Gastrocnemius medialis (tissue), 4 donors: ENCODE results near the gene MARF1. TPM values are rescaled to one million over a fixed set of nuclear protein-coding genes. Genes with fewer than 3 reads are reported as not detected.
"Not testable (repeated sequence)": the region's sequence is repeated elsewhere in the genome, so short reads cannot be mapped to it uniquely, and the experiment has no call there.

ENCODE experiments used
- ATAC-seq, 2 donors: fragments of 150-250 bp; one replicate each; pipeline ENCODE4 v1.9.1; 2016
- DNase-seq, 2 donors: peaks; one replicate each; pipeline ENCODE4 v3.0.0-alpha.2; 2019
- H3K27ac ChIP-seq, 4 donors: fragments of 200-600 bp; sonication (generic); 1 replicate in 1 of 4; 2 replicates in 3 of 4; pipeline ENCODE4 v1.5.1; 2016 to 2018; ENCODE audit warnings: mild to moderate bottlenecking in 2 of 4, moderate library complexity in 1 of 4
- H3K27me3 ChIP-seq, 3 donors: fragments of 200-600 bp; sonication (generic) in 2 of 3; 1 replicate in 1 of 3; 2 replicates in 2 of 3; pipeline versions ENCODE4 v1.5.1 to v1.6.0; 2016 to 2019; ENCODE audit warnings: mild to moderate bottlenecking in 1 of 3, moderate library complexity in 1 of 3
- H3K36me3 ChIP-seq, 2 donors: fragments of 200-600 bp; sonication (generic) in 1 of 2; one replicate each; pipeline ENCODE4 v1.5.1; 2017 to 2018
- H3K4me1 ChIP-seq, 2 donors: fragments of 200-600 bp; sonication (generic) in 1 of 2; one replicate each; pipeline ENCODE4 v1.5.1; 2016 to 2017; ENCODE audit warnings: mild to moderate bottlenecking in 2 of 2
- H3K4me3 ChIP-seq, 4 donors: fragments of 200-600 bp; sonication (generic) in 3 of 4; 1 replicate in 1 of 4; 2 replicates in 3 of 4; pipeline ENCODE4 v1.5.1; 2016 to 2019; ENCODE audit warnings: mild to moderate bottlenecking in 2 of 4
- H3K9me3 ChIP-seq, 3 donors: fragments of 200-600 bp; sonication (generic) in 2 of 3; 1 replicate in 1 of 3; 2 replicates in 2 of 3; pipeline ENCODE4 v1.5.1; 2016 to 2019
- POLR2A ChIP-seq, 2 donors: fragments of 450-650 bp; IDR thresholded peaks; one replicate each; pipeline ENCODE4 v1.6.1; 2017; ENCODE audit warnings: antibody characterized with exemption in 2 of 2, mild to moderate bottlenecking in 2 of 2, moderate library complexity in 2 of 2
- in situ Hi-C, 4 donors: fragments of 200-750 bp; cut with MboI; loops; one replicate each; pipeline versions ENCODE4 v1.15.0 to v1.8.0; 2017; ENCODE audit warnings: low sequenced_read_pairs in 4 of 4
- intact Hi-C: fragments of 100-400 bp; cut with DNase I; formaldehyde crosslinking; loops from one replicate; pipeline ENCODE4 v1.15.1; 2023; ENCODE audit warnings: low total_unique reads
- total RNA-seq, 4 donors: library from RNA; depleted of rRNA; stranded (reverse); fragments of >200 nt; gene quantifications; one replicate each; pipeline versions ENCODE4 v1.1.0 to v1.2.3, GENCODE V29; 2016
- TF ChIP-seq, protein P1 (sequence below), 5 experiments: fragments of 450-650 bp in 3 of 5; fragments of 200-600 bp in 2 of 5; sonication (generic) in 2 of 5; IDR thresholded peaks in 4 of 5; conservative IDR thresholded peaks in 1 of 5; 1 replicate in 4 of 5; 2 replicates in 1 of 5; pipeline ENCODE4 v1.5.1; 2016 to 2019; ENCODE audit warnings: antibody characterized with exemption in 5 of 5, mild to moderate bottlenecking in 3 of 5, moderate library complexity in 3 of 5

Gene MARF1
- total RNA-seq, 4 donors from 2014 or later: 19.5 to 29.8 (median 26.5) TPM

DNA sequence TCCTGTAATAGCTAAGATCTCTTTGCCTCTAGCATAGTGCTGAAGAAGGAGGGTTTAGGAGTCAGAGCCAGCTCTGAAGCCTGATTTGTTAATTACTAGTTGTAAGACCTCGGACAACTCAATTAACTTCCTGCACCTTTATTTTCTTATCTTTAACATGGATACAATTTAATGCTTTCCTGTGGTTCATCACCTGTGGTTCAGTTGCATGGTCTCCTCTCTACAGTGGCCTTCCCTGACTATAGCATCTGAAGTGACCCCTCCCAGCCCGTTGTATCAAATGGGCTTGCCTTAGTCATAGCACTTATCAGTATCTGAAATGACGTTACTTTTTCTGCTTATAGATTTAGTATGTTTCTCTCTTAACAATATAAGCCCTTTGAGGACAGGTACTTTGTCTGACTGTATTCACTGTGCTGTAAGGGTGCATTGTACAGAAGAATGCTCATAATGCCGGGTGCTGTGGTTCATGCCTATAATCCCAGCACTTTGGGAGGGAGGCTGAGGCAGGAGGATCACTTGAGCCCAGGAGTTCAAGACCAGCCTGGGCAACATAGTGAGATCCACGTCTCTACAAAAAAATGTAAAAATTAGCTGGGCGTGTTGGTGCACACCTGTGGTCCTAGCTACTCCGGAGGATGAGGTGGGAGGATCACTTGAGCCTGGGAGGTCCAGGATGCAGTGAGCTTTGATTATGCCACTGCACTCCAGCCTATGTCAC, 4.5 kb upstream of the MARF1 start:
- no peak for DNase-seq
- H3K36me3 ChIP-seq: no peaks in the 10 kb centered on the region
- no peaks in the 10 kb centered on the region for H3K9me3 ChIP-seq
- TF ChIP-seq, protein P1, sequence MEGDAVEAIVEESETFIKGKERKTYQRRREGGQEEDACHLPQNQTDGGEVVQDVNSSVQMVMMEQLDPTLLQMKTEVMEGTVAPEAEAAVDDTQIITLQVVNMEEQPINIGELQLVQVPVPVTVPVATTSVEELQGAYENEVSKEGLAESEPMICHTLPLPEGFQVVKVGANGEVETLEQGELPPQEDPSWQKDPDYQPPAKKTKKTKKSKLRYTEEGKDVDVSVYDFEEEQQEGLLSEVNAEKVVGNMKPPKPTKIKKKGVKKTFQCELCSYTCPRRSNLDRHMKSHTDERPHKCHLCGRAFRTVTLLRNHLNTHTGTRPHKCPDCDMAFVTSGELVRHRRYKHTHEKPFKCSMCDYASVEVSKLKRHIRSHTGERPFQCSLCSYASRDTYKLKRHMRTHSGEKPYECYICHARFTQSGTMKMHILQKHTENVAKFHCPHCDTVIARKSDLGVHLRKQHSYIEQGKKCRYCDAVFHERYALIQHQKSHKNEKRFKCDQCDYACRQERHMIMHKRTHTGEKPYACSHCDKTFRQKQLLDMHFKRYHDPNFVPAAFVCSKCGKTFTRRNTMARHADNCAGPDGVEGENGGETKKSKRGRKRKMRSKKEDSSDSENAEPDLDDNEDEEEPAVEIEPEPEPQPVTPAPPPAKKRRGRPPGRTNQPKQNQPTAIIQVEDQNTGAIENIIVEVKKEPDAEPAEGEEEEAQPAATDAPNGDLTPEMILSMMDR (IDR thresholded peaks at IDR 0.05 in 4 of 5, conservative IDR thresholded peaks at IDR 0.05 in 1 of 5): no peak
- no peak for TF ChIP-seq POLR2A (IDR thresholded peaks at IDR 0.05)
- no peak overlapping the region for H3K4me3 ChIP-seq
- no peaks in the 10 kb centered on the region for H3K27me3 ChIP-seq
- in situ Hi-C loops: no loop called here
- H3K27ac ChIP-seq: no peak overlapping the region
- ATAC-seq: no peak
- intact Hi-C loops: loop anchor here (10.0 kb wide), 1 partner anchor 213 kb away; the partner anchor contains the start of gene BMERB1
- H3K4me1 ChIP-seq: peaks cover 12 to 19% of the 10 kb centered on the region in 2 donors

DNA sequence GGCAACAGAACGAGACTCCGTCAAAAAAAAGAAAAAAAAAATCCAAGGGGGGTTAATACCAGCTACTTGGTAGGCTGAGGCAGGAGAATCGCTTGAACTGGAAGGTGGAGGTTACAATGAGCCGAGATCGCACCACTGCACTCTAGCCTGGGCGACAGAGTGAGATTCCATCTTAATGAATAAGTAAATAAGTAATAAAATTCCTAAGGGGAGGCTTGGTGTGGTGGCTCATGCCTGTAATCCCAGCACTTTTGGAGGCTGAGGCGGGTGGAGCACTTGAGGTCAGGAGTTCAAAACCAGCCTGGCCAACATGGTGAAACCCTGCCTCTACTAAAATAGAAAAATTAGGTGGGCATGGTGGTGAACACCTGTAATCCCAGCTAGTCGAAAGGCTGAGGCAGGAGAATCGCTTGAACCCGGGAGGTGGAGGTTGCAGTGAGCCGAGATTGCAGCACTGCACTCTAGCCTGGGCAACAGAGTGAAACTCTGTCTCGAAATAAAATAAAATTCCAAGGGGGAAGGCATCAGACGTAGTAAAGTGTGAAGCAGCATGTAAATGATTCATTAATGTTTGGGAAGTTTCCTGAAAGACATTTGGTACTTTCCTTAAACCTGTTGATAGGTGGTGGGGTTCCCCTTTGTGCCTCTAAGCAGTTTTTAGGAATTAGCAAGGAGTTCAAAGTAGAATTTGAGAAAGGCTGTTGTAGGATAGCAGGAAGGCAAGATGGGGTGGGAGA, 3.8 kb upstream of the MARF1 start:
- H3K27me3 ChIP-seq, in situ Hi-C loops, H3K9me3 ChIP-seq, H3K4me3 ChIP-seq, H3K27ac ChIP-seq, H3K36me3 ChIP-seq, ATAC-seq, DNase-seq: not testable (repeated sequence)
- peaks cover 19 to 26% of the 10 kb centered on the region in 2 donors for H3K4me1 ChIP-seq
- intact Hi-C loops: loop anchor here (10.0 kb wide), 1 partner anchor 212 kb away; the partner anchor contains the start of gene BMERB1

DNA sequence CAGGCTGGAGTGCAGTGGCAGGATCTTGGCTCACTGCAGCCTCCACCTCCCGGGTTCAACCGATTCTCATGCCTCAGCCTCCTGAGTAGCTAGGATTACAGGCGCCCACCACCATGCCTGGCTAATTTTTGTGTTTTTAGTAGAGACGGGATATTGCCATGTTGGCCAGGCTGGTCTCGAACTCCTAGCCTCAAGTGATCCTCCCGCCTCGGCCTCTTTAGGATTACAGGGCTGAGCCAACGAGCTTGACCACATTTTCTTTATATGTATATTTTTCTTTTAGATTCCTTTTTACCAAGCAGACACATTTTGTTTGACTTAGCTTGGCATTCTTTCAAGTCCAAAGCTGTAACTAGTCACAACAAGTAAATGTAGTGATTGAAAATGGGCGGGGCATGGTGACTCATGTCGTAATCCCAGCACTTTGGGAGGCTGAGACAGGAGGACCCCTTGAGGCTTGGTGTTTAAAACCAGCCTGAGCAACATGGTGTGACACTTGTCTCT, 2.1 kb upstream of the MARF1 start:
- H3K27me3 ChIP-seq, H3K4me3 ChIP-seq, H3K9me3 ChIP-seq, DNase-seq, H3K27ac ChIP-seq, ATAC-seq, H3K36me3 ChIP-seq, in situ Hi-C loops: not testable (repeated sequence)
- intact Hi-C loops: loop anchor here (5.0 to 10.0 kb wide), 2 partner anchors 83 to 210 kb away; partner anchors contain the start of gene BMERB1
- peaks cover 28 to 29% of the 10 kb centered on the region in 2 donors for H3K4me1 ChIP-seq

DNA sequence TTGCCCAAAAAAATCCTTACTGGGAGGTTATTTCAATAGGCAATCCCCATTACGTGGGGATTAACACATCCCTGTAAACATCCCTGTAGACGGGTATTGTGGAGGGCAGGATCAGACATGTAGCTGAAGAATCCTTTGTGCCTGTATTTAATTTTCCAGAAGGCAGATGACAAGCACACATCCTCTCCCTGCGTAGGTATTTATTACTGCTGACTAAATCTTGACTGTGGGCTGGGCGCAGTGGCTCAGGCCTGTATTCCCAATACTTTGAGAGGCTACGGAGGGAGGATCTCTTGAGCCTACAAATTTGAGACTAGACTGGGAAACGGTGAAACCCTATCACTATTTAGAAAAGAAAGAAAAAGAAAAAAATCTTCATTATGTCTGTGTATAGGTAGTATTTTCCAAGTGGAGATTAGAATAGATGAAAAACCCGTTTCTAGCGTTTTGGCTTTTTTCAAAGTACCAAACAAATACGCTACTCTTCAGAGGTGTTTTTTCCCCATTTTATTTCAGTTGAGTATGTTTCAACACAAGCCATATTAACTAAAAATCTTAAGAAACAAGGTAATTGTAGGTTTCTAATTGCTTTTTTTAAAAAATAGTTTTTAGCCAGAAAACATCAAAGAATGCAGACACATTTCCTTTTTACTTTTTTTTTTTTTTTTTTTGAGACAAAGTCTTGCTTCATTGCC, 1.5 kb upstream of the MARF1 start:
- no peak overlapping the region for H3K4me3 ChIP-seq
- in situ Hi-C loops: no loop called here
- H3K27ac ChIP-seq: no peak overlapping the region

DNA sequence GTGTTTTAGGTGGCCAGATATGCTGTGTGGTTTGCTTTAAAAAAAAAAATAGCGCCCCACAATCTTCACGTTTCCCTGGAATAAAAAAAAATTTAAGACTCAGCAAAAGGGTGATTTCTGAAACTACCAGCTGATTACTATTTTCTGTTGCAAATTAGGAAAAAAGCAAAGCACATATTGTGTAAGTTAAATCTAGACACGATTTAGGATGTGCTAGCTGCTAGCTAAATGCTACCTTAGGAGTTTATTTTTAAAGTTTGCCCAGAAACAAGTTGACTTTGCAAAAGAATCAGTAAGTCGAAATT, 944 bp upstream of the MARF1 start:
- intact Hi-C loops: loop anchor here (5.0 to 10.0 kb wide), 2 partner anchors 82 to 209 kb away; partner anchors contain the start of gene BMERB1
- DNase-seq (no peak), ATAC-seq (no peak)
- Histone ChIP-seq H3K36me3 (peaks cover 0 to 3% of the 10 kb centered on the region in 2 donors), H3K27me3 (no peaks in the 10 kb centered on the region), H3K9me3 (no peaks in the 10 kb centered on the region), H3K27ac (peak overlapping the region; percentile 97 to 100 (median 99)), H3K4me1 (peaks cover 24% of the 10 kb centered on the region in 2 donors), H3K4me3 (peak overlapping the region; percentile 83 to 98 (median 96))
- TF ChIP-seq, protein P1 (IDR thresholded peaks at IDR 0.05 in 4 of 5, conservative IDR thresholded peaks at IDR 0.05 in 1 of 5): no peak
- TF ChIP-seq POLR2A (IDR thresholded peaks at IDR 0.05): no peak
- in situ Hi-C loops: no loop called here

More for the DNA sequence above, 1.5 kb upstream of the MARF1 start:
- TF ChIP-seq, protein P1 (IDR thresholded peaks at IDR 0.05 in 4 of 5, conservative IDR thresholded peaks at IDR 0.05 in 1 of 5): no peak
- no peak for TF ChIP-seq POLR2A (IDR thresholded peaks at IDR 0.05)
- ATAC-seq (no peak), DNase-seq (no peak)
- Histone ChIP-seq H3K36me3 (no peaks in the 10 kb centered on the region), H3K27me3 (no peaks in the 10 kb centered on the region), H3K9me3 (no peaks in the 10 kb centered on the region), H3K4me1 (peaks cover 25% of the 10 kb centered on the region in 2 donors)
- intact Hi-C loops: loop anchor here (5.0 to 10.0 kb wide), 2 partner anchors 82 to 210 kb away; partner anchors contain the start of gene BMERB1
